Pancreas (tissue), 10 donors: Measurements from ENCODE around the gene AUTS2. TPM values are rescaled to one million over a fixed set of nuclear protein-coding genes. Genes with fewer than 3 reads are reported as not detected.
A peak's percentile ranks its signal among the peaks of the same experiment; 100 is the strongest.

Experiments
- ATAC-seq, 4 donors: fragments of 200-7000 bp; cut with Tn5 transposase; one replicate each; pipeline versions ENCODE4 v1.8.0 to v1.9.1; 2020; ENCODE audit warnings: mild to moderate bottlenecking in 4 of 4, moderate library complexity in 4 of 4
- DNase-seq, 6 donors: peaks; one replicate each; pipeline ENCODE4 v3.0.0-alpha.2; 2020
- FAIRE-seq: peaks from 2 replicates; lab custom pipeline; 2012; peaks lifted over from hg19 to GRCh38; lab: Jason Lieb, UNC
- H3K27ac ChIP-seq, 4 donors: fragments of 200-600 bp; sonication (generic); 1 replicate in 3 of 4; 2 replicates in 1 of 4; pipeline versions ENCODE4 v1.5.0 to v1.8.0; 2020
- H3K27me3 ChIP-seq, 4 donors: fragments of 200-600 bp; one replicate each; pipeline ENCODE4 v1.8.0; 2021
- H3K36me3 ChIP-seq, 3 donors: fragments of 200-600 bp; sonication (generic) in 1 of 3; one replicate each; pipeline versions ENCODE4 v1.5.0 to v1.8.0; 2020 to 2021
- H3K4me1 ChIP-seq, 3 donors: fragments of 200-600 bp; one replicate each; pipeline ENCODE4 v1.8.0; 2021
- H3K4me3 ChIP-seq, 4 donors: fragments of 200-600 bp; sonication (generic) in 2 of 4; one replicate each; pipeline versions ENCODE4 v1.5.0 to v1.8.0; 2020 to 2021
- H3K9me3 ChIP-seq, 4 donors: fragments of 200-600 bp; one replicate each; pipeline ENCODE4 v1.8.0; 2021
- WGBS, 2 donors: extraction: QIAGEN DNeasy Blood & Tissue Kit; methylation state at CpG; one replicate each; pipeline ENCODE4 v1.1.7; 2013; 5-methylcytosine and 5-hydroxymethylcytosine counted together
- intact Hi-C, 3 donors: fragments of 100-400 bp; cut with DNase I; formaldehyde crosslinking; loops; one replicate each; pipeline versions ENCODE4 v1.11.1 to v1.14.2; 2022
- polyA plus RNA-seq, 2 donors: library from polyadenylated mRNA; stranded (reverse); fragments of 200-250 nt; gene quantifications; one replicate each; pipeline ENCODE4 v1.2.3, GENCODE V29; 2013
- total RNA-seq, 6 donors: library from RNA; stranded (reverse); fragmentation: NEBNext Ultra II Directional in 4 of 6; extraction: Animal tissue kit (Norgen Biotek cat#: 25700) in 4 of 6; gene quantifications; one replicate each; pipeline versions ENCODE4 v1.2.1 to v1.2.4, GENCODE V29; 2021 to 2023
- TF ChIP-seq, protein P1 (sequence below), 4 donors: fragments of 200-600 bp; sonication (generic) in 3 of 4; IDR thresholded peaks; one replicate each; pipeline versions ENCODE4 v1.5.0 to v1.8.0; 2021; ENCODE audit warnings: antibody characterized with exemption in 4 of 4
- donor health status: healthy with polysubstance abuse.
- donor health status: DM: no; HTN: no; CAD: no; lungs with moderate emphysema.
- donor health status: DM: no; HTN: no; CAD: no.
- donor health status: control.
- donor health status: control.
- donor health status: Bipolar disorder and iron deficiency.
- donor health status: DM: yes; HTN: yes; CAD: no.
- donor health status: DM: no; HTN: no; CAD: no.
- donor health status: DM: no; HTN: no; CAD: no.
- donor health status: DM: yes; HTN: yes; CAD: no.

The AUTS2 gene
- total and polyA plus RNA-seq, 8 donors = 5.8 to 16.8 (median 9.9) TPM

DNA sequence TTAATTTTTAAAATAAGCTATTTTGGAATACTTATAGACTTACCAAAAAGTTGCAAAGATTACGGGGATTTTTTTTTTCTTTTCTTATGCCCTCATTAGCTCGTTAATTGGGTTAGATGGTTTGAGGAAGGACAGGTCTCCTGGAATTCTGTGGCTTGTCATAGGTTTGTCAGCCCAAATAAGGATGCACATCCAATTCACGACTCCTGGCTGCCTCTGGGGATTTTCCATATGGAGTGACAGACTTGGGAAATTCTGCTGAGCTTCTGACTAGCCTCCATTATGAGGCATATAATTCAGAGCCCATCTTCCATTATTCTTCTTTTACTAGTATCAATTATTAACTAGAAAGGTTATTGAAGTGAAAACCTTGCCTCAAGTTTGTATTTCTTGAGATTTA, 102.1 kb downstream of the AUTS2 start:
- no peaks in the 10 kb centered on the region for H3K4me1 ChIP-seq
- no peak for FAIRE-seq
- H3K27ac ChIP-seq = no peak overlapping the region
- intact Hi-C loops = no loop called here
- H3K9me3 ChIP-seq = no peaks in the 10 kb centered on the region
- DNase-seq = no peak
- no peaks in the 10 kb centered on the region for H3K36me3 ChIP-seq
- 75 to 84% methylated on average over 3 of the region's 3 CpGs for WGBS, 2 donors
- no peak for ATAC-seq
- H3K27me3 ChIP-seq = no peaks in the 10 kb centered on the region
- TF ChIP-seq, protein P1, sequence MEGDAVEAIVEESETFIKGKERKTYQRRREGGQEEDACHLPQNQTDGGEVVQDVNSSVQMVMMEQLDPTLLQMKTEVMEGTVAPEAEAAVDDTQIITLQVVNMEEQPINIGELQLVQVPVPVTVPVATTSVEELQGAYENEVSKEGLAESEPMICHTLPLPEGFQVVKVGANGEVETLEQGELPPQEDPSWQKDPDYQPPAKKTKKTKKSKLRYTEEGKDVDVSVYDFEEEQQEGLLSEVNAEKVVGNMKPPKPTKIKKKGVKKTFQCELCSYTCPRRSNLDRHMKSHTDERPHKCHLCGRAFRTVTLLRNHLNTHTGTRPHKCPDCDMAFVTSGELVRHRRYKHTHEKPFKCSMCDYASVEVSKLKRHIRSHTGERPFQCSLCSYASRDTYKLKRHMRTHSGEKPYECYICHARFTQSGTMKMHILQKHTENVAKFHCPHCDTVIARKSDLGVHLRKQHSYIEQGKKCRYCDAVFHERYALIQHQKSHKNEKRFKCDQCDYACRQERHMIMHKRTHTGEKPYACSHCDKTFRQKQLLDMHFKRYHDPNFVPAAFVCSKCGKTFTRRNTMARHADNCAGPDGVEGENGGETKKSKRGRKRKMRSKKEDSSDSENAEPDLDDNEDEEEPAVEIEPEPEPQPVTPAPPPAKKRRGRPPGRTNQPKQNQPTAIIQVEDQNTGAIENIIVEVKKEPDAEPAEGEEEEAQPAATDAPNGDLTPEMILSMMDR (IDR thresholded peaks at IDR 0.05) = no peak
- H3K4me3 ChIP-seq = no peak overlapping the region

DNA sequence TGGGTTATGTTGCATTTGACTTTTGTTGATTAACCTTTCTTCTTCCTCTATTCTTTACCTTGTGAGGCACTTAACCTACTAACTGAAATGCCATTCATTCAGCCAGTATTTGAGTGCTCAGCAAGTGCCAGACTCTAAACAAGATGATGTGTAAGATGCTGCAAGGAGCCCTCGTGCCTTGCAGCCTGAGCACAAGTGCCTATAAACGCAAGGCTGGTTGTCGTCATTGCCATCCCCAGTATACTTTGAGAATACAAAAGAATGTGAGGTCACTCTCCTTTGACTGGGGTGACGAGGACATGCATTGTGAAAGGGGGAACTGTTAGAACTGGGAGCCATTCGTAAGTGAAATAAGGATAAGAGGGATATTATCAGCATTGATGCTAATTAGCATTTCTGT, 103.0 kb downstream of the AUTS2 start:
- Histone ChIP-seq H3K27me3 (no peaks in the 10 kb centered on the region), H3K4me1 (no peaks in the 10 kb centered on the region), H3K36me3 (no peaks in the 10 kb centered on the region), H3K4me3 (no peak overlapping the region), H3K27ac (no peak overlapping the region), H3K9me3 (no peaks in the 10 kb centered on the region)
- intact Hi-C loops = no loop called here
- no peak for ATAC-seq
- WGBS, 2 donors = 89 to 94% methylated on average over 5 of the region's 5 CpGs
- TF ChIP-seq, protein P1 (IDR thresholded peaks at IDR 0.05) = no peak
- no peak for DNase-seq
- FAIRE-seq = no peak

DNA sequence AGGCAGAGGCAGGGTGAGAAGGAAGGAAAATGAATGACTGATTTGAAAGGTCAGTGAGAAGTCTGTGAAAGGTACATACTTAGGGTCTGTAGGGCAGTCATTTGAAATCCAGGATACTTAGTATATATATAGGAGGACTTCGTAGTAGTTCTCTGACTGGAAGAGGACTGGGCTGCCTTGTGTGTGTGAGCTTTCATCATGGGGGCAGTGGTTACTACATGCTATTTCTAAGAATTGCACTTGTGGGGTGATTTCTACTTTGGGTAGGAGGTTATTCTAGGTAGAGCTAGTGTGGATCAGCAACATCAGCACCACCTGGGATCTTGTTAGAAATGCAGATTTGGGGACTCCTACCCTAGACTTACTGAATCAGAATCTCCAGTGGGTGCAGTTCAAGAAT, 104.1 kb downstream of the AUTS2 start:
- H3K36me3 ChIP-seq = no peaks in the 10 kb centered on the region
- H3K9me3 ChIP-seq = no peaks in the 10 kb centered on the region
- intact Hi-C loops = no loop called here
- TF ChIP-seq, protein P1 (IDR thresholded peaks at IDR 0.05) = no peak
- no peaks in the 10 kb centered on the region for H3K27me3 ChIP-seq
- FAIRE-seq = no peak
- H3K4me1 ChIP-seq = no peaks in the 10 kb centered on the region
- WGBS, 2 donors = 96 to 100% methylated on average over 1 of the region's 1 CpG
- no peak overlapping the region for H3K27ac ChIP-seq
- no peak for ATAC-seq
- no peak for DNase-seq
- H3K4me3 ChIP-seq = no peak overlapping the region

DNA sequence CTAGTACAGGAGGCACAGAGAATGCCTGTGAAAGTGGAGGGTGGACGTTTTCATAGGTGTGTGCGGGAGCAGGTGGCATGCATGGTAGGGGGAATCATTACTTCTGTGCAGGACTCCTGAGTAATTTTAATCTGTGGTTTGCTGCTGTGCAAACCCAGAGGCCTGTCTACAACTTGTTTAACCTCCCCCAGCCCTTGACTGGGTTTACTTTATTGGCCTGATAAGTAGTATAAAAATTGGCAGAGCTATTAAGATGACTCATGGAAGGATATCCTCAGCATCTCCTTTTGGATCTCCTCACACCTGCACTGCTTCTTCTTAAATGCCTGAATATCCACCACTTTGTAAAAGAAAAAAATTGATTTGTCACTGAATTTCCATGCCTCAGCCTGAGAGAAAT, 104.8 kb downstream of the AUTS2 start:
- Histone ChIP-seq H3K27ac (no peak overlapping the region), H3K36me3 (no peaks in the 10 kb centered on the region), H3K4me1 (no peaks in the 10 kb centered on the region), H3K4me3 (no peak overlapping the region), H3K9me3 (no peaks in the 10 kb centered on the region), H3K27me3 (no peaks in the 10 kb centered on the region)
- FAIRE-seq = no peak
- no peak for DNase-seq
- peak in 2 of 4 donors; percentile 46 to 49 for ATAC-seq
- 23 to 47% methylated on average over 2 of the region's 2 CpGs for WGBS, 2 donors
- TF ChIP-seq, protein P1 (IDR thresholded peaks at IDR 0.05) = no peak
- intact Hi-C loops = no loop called here

DNA sequence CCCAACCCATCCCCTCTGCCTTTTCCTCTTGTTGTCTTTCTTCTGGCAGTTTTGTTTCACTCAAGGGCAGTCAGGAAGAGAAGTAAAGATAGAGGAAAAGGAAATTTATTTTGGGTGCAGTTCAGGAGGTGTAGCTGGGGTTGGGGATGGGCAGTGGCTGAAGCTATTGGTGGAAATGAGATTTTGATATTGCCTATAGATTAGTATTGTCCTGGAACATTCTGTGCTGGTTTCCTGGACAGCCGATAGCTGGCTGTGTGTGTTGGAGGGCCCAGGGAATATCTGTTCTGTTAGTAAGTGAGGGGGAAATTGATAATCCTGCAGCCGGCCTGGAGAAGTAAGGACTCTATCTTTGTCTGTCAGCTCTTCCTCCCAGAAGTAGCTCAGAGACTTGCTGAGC, 107.8 kb downstream of the AUTS2 start:
- TF ChIP-seq, protein P1 (IDR thresholded peaks at IDR 0.05) = no peak
- Histone ChIP-seq H3K4me3 (no peak overlapping the region), H3K36me3 (no peaks in the 10 kb centered on the region), H3K27ac (no peak overlapping the region), H3K27me3 (no peaks in the 10 kb centered on the region), H3K4me1 (no peaks in the 10 kb centered on the region), H3K9me3 (no peaks in the 10 kb centered on the region)
- no peak for ATAC-seq
- FAIRE-seq = no peak
- intact Hi-C loops = no loop called here
- WGBS, 2 donors = 84 to 88% methylated on average over 2 of the region's 2 CpGs
- no peak for DNase-seq
